HCT116 (cell line): Measurements from ENCODE around the gene MOCS1. TPM values are rescaled to one million over a fixed set of nuclear protein-coding genes. Genes with fewer than 3 reads are reported as not detected.

ENCODE experiments used
- ATAC-seq: fragments of 200-7000 bp; cut with Tn5 transposase; 2 replicates; pipeline ENCODE4 v1.9.1; 2020; ENCODE audit warnings: mild to moderate bottlenecking, moderate library complexity
- BruUV-seq: library from RNA; stranded (reverse); fragments of 400-500 nt; replicated peaks from 2 replicates; lab custom pipeline; 2021; lab: Mats Ljungman, UMichigan
- CTCF ChIA-PET: fragments of 300-600 bp; sonication (Branson Sonifier 250); formaldehyde crosslinking; loops from one replicate; lab custom pipeline; 2021; ENCODE audit warnings: antibody characterized with exemption; lab: Charles Lee
- POLR2A ChIA-PET: fragments of 300-600, 350-600 bp; sonication (Branson Sonifier 250); formaldehyde crosslinking; loops from one replicate; lab custom pipeline; 2021; ENCODE audit warnings: antibody characterized with exemption; lab: Charles Lee
- RAD21 ChIA-PET, 2 experiments: fragments of 300-600 bp; sonication (Branson Sonifier 250); formaldehyde crosslinking; loops; one replicate each; lab custom pipeline; 2023; ENCODE audit warnings: low total read pairs in 2 of 2; ENCODE audit not compliant: uncharacterized antibody in 2 of 2, unreplicated experiment in 2 of 2, low non-redundant PET in 1 of 2; lab: Charles Lee
- DNase-seq: peaks from one replicate; pipeline ENCODE4 v3.0.0-alpha.2; 2010; ENCODE audit warnings: low read depth, low spot score
- H2AFZ ChIP-seq: fragments of 200-600 bp; shearing (Covaris generic), sonication (generic); 2 replicates; pipeline ENCODE4 v1.6.1; 2017; ENCODE audit warnings: low read depth, mixed run types, mixed read lengths, antibody characterized with exemption, low read length; ENCODE audit not compliant: poor library complexity, severe bottlenecking
- H3K27ac ChIP-seq: 2 replicates; pipeline ENCODE4 v1.5.1; 2012; ENCODE audit warnings: low read depth, low read length
- H3K27me3 ChIP-seq: fragments of 200-600 bp; sonication (generic); 2 replicates; pipeline ENCODE4 v1.6.1; 2016; ENCODE audit warnings: mixed run types, low read length, mixed read lengths; ENCODE audit not compliant: insufficient read depth
- H3K36me3 ChIP-seq, 2 experiments: fragments of 200-500 bp in 1 of 2; fragments of 200-600 bp in 1 of 2; sonication (Bioruptor generic) in 1 of 2; sonication (generic) in 1 of 2; 2 replicates each; pipeline versions ENCODE4 v1.5.1 to v1.6.1; 2014 to 2016; ENCODE audit warnings: low read length in 2 of 2, inconsistent platforms in 1 of 2, mixed read lengths in 1 of 2, mixed run types in 1 of 2; ENCODE audit not compliant: insufficient read depth in 2 of 2, control insufficient read depth in 1 of 2
- H3K4me1 ChIP-seq, 2 experiments: fragments of 200-600 bp in 1 of 2; sonication (generic) in 1 of 2; 2 replicates each; pipeline versions ENCODE4 v1.5.1 to v1.6.1; 2012 to 2017; ENCODE audit warnings: low read length in 2 of 2, inconsistent platforms in 1 of 2, mild to moderate bottlenecking in 1 of 2, mixed read lengths in 1 of 2, mixed run types in 1 of 2, moderate library complexity in 1 of 2; ENCODE audit not compliant: insufficient read depth in 2 of 2, control insufficient read depth in 1 of 2
- H3K4me2 ChIP-seq: fragments of 200-600 bp; sonication (generic); 2 replicates; pipeline ENCODE4 v1.6.1; 2017; ENCODE audit warnings: mixed run types, low read length, mixed read lengths
- H3K4me3 ChIP-seq, 2 experiments: fragments of 200-600 bp in 1 of 2; sonication (generic) in 1 of 2; replicated peaks in 1 of 2; 2 replicates each; pipeline ENCODE4 v1.5.1; 2011 to 2016; ENCODE audit warnings: low read length in 2 of 2, control low read depth in 1 of 2, low read depth in 1 of 2, mild to moderate bottlenecking in 1 of 2, mixed read lengths in 1 of 2, mixed run types in 1 of 2
- H3K79me2 ChIP-seq: fragments of 200-600 bp; sonication (generic); 2 replicates; pipeline ENCODE4 v1.6.1; 2017; ENCODE audit warnings: mild to moderate bottlenecking, mixed run types, low read length, moderate library complexity, mixed read lengths; ENCODE audit not compliant: insufficient read depth
- H3K9ac ChIP-seq: fragments of 200-600 bp; sonication (generic); 2 replicates; pipeline ENCODE4 v1.6.1; 2016; ENCODE audit warnings: low read length, mixed read lengths
- H3K9me2 ChIP-seq: fragments of 200-600 bp; sonication (generic), shearing (Covaris generic); 2 replicates; pipeline ENCODE4 v1.6.1; 2017; ENCODE audit warnings: mixed run types, mild to moderate bottlenecking, moderate library complexity; ENCODE audit not compliant: insufficient read depth
- H3K9me3 ChIP-seq, 2 experiments: fragments of 200-500 bp in 1 of 2; fragments of 200-600 bp in 1 of 2; sonication (Bioruptor generic) in 1 of 2; sonication (generic) in 1 of 2; 2 replicates each; pipeline ENCODE4 v1.6.1; 2014 to 2017; ENCODE audit warnings: low read length in 2 of 2, mixed read lengths in 2 of 2, inconsistent platforms in 1 of 2, low read depth in 1 of 2, mild to moderate bottlenecking in 1 of 2, mixed run types in 1 of 2, moderate library complexity in 1 of 2; ENCODE audit not compliant: control insufficient read depth in 1 of 2, insufficient read depth in 1 of 2
- H4K20me1 ChIP-seq: fragments of 200-600 bp; sonication (generic), shearing (Covaris generic); 2 replicates; pipeline ENCODE4 v1.6.1; 2017; ENCODE audit warnings: mixed run types, mild to moderate bottlenecking, moderate library complexity; ENCODE audit not compliant: insufficient read depth
- ATF3 ChIP-seq: IDR thresholded peaks from 2 replicates; pipeline ENCODE4 v1.6.1; 2012
- CBX3 ChIP-seq: IDR thresholded peaks from 2 replicates; pipeline ENCODE4 v1.6.1; 2012; ENCODE audit warnings: low read depth
- CEBPB ChIP-seq: IDR thresholded peaks from 2 replicates; pipeline ENCODE4 v1.6.1; 2012; ENCODE audit warnings: low read depth
- CTCF ChIP-seq, 3 experiments: fragments of 200-600 bp in 1 of 3; sonication (generic) in 1 of 3; IDR thresholded peaks in 2 of 3; conservative IDR thresholded peaks in 1 of 3; 2 replicates each; pipeline ENCODE4 v1.5.1; 2012 to 2017; ENCODE audit warnings: low read depth in 2 of 3, low read length in 2 of 3, antibody characterized with exemption in 1 of 3, borderline replicate concordance in 1 of 3, control low read depth in 1 of 3, mild to moderate bottlenecking in 1 of 3, mixed read lengths in 1 of 3, mixed run types in 1 of 3, moderate library complexity in 1 of 3; ENCODE audit not compliant: insufficient read depth in 1 of 3
- EGR1 ChIP-seq: IDR thresholded peaks from 2 replicates; pipeline ENCODE4 v1.6.1; 2012; ENCODE audit warnings: low read depth
- ELF1 ChIP-seq: IDR thresholded peaks from 2 replicates; pipeline ENCODE4 v1.6.1; 2012; ENCODE audit warnings: low read depth, borderline replicate concordance
- EZH2 ChIP-seq: fragments of 200-600 bp; sonication (generic); IDR thresholded peaks from 2 replicates; pipeline ENCODE4 v1.6.1; 2017; ENCODE audit warnings: antibody characterized with exemption, mixed run types
- EZH2phosphoT487 ChIP-seq: fragments of 200-600 bp; IDR thresholded peaks from 2 replicates; pipeline ENCODE4 v1.6.1; 2018; ENCODE audit warnings: antibody characterized with exemption, borderline replicate concordance
- FOSL1 ChIP-seq: IDR thresholded peaks from 2 replicates; pipeline ENCODE4 v1.6.1; 2012; ENCODE audit warnings: low read depth
- JUND ChIP-seq: IDR thresholded peaks from 2 replicates; pipeline ENCODE4 v1.6.1; 2012
- MAX ChIP-seq: IDR thresholded peaks from 2 replicates; pipeline ENCODE4 v1.6.1; 2012
- POLR2A ChIP-seq: IDR thresholded peaks from 2 replicates; pipeline ENCODE4 v1.7.0; 2011; ENCODE audit warnings: borderline replicate concordance; ENCODE audit not compliant: insufficient read depth, insufficient read length; ENCODE audit errors: extremely low read depth
- POLR2AphosphoS5 ChIP-seq: IDR thresholded peaks from 2 replicates; pipeline ENCODE4 v1.6.1; 2011; ENCODE audit warnings: mild to moderate bottlenecking, low read depth, low read length, moderate library complexity
- REST ChIP-seq: IDR thresholded peaks from 2 replicates; pipeline ENCODE4 v1.6.1; 2012; ENCODE audit warnings: low read depth
- SIN3A ChIP-seq: IDR thresholded peaks from 2 replicates; pipeline ENCODE4 v1.6.1; 2012; ENCODE audit warnings: low read depth
- SP1 ChIP-seq: IDR thresholded peaks from 2 replicates; pipeline ENCODE4 v1.6.1; 2012; ENCODE audit warnings: low read depth
- SRF ChIP-seq: IDR thresholded peaks from 2 replicates; pipeline ENCODE4 v1.6.1; 2012; ENCODE audit warnings: low read depth
- TCF7L2 ChIP-seq: IDR thresholded peaks from 2 replicates; pipeline ENCODE4 v1.7.0; 2011; ENCODE audit warnings: borderline replicate concordance, inconsistent platforms; ENCODE audit not compliant: insufficient read depth, insufficient read length; ENCODE audit errors: extremely low read depth
- YY1 ChIP-seq: IDR thresholded peaks from 2 replicates; pipeline ENCODE4 v1.6.1; 2011; ENCODE audit warnings: low read length, low read depth, moderate library complexity, mild to moderate bottlenecking; ENCODE audit not compliant: insufficient replicate concordance; ENCODE audit errors: extremely low read depth
- ZNF274 ChIP-seq: fragments of 200-500 bp; sonication (Bioruptor generic); IDR thresholded peaks from 2 replicates; pipeline ENCODE4 v1.6.1; 2014; ENCODE audit warnings: mild to moderate bottlenecking, low read depth, low read length, inconsistent platforms
- intact Hi-C: fragments of 100-400 bp; cut with micrococcal nuclease; formaldehyde crosslinking; loops from 2 replicates; pipeline ENCODE4 v1.10.0; 2022
- total RNA-seq: library from RNA; stranded (reverse); gene quantifications from one replicate; pipeline ENCODE4 v1.2.1, GENCODE V29; 2021; ENCODE audit not compliant: unreplicated experiment

MOCS1 gene
- total RNA-seq, 1 experiment from 2014 or later, result 9.3 TPM

- H3K9me3 ChIP-seq, result no peaks in the 10 kb centered on the region
- peaks cover 8% of the 10 kb centered on the region; the same call in 1 of the 2 replicates for H3K27me3 ChIP-seq
- H3K9ac ChIP-seq, result no peak overlapping the region
- CTCF ChIA-PET, result no interaction called here
- H3K9me2 ChIP-seq, result no peaks in the 10 kb centered on the region
- RAD21 ChIA-PET, result no interaction called here
- no peak for DNase-seq
- POLR2A ChIA-PET, result no interaction called here
- TF ChIP-seq CEBPB (no peak), ZNF274 (no peak), POLR2A (no peak), FOSL1 (no peak), SP1 (no peak), MAX (no peak), CBX3 (no peak), EZH2 (no peak), ELF1 (no peak), POLR2AphosphoS5 (no peak), EGR1 (no peak), ATF3 (no peak), REST (no peak), YY1 (no peak), EZH2phosphoT487 (no peak), CTCF (IDR thresholded peaks at IDR 0.05 in 2 of 3, conservative IDR thresholded peaks at IDR 0.05 in 1 of 3; ENCODE audit: borderline replicate concordance in 1 of 3, insufficient read depth in 1 of 3, low read depth in 2 of 3, low read length in 2 of 3) (no peak), TCF7L2 (no peak), JUND (no peak), SIN3A (no peak), SRF (no peak)
- TF ChIP-seq, all 23 proteins: peak for 0
- peaks cover 2 to 4% of the 10 kb centered on the region in 2 experiments; a peak in 2 of 4 replicates for H3K4me1 ChIP-seq
- H2AFZ ChIP-seq, result no peak overlapping the region
- H3K4me2 ChIP-seq, result no peak overlapping the region
- no peaks in the 10 kb centered on the region for H3K79me2 ChIP-seq
- ATAC-seq, result no peak
- intact Hi-C loops, result no loop called here
- no peak overlapping the region for H3K27ac ChIP-seq
- H3K4me3 ChIP-seq, result no peak overlapping the region
- H3K36me3 ChIP-seq, result no peaks in the 10 kb centered on the region
- H4K20me1 ChIP-seq, result no peaks in the 10 kb centered on the region
- BruUV-seq, result no TSS peak
Observed at GRCh38 chr6:39941138-39941537, 6.9 kb upstream of the MOCS1 start.
